COR-L47 (cell line): ENCODE results near the gene TSEN54.

Experiments
- DNase-seq: peaks from one replicate; lab custom pipeline; 2025; lab: John Stamatoyannopoulos, UW

Gene TSEN54

GRCh38 chr17:75565618-75566017, 49.3 kb downstream of the TSEN54 start:
- no peak for DNase-seq

- no peak for DNase-seq
Observed at GRCh38 chr17:75566416-75566815, 50.1 kb downstream of the TSEN54 start.

GRCh38 chr17:75566834-75567233, 50.5 kb downstream of the TSEN54 start:
- DNase-seq: no peak

- DNase-seq: no peak
Observed at GRCh38 chr17:75568412-75569255, 52.3 kb downstream of the TSEN54 start.

GRCh38 chr17:75570034-75570676, 53.8 kb downstream of the TSEN54 start:
- no peak for DNase-seq

GRCh38 chr17:75570772-75571171, 54.4 kb downstream of the TSEN54 start:
- no peak for DNase-seq

GRCh38 chr17:75571197-75571884, 55.0 kb downstream of the TSEN54 start:
- DNase-seq: no peak

GRCh38 chr17:75571885-75572215, 55.5 kb downstream of the TSEN54 start:
- DNase-seq: no peak

GRCh38 chr17:75572713-75573539, 56.6 kb downstream of the TSEN54 start:
- DNase-seq: no peak

GRCh38 chr17:75573540-75573957, 57.2 kb downstream of the TSEN54 start:
- no peak for DNase-seq

- DNase-seq: no peak
Observed at GRCh38 chr17:75573994-75574393, 57.7 kb downstream of the TSEN54 start.
